ENCODE measurements around the gene CIAPIN1. TPM values are rescaled to one million over a fixed set of nuclear protein-coding genes. Genes with fewer than 3 reads are reported as not detected.
"Not testable (repeated sequence)": the region's sequence is repeated elsewhere in the genome, so short reads cannot be mapped to it uniquely, and the experiment has no call there.

CIAPIN1 gene
- polyA plus RNA-seq, 1 experiment: 55.3 TPM

DNA sequence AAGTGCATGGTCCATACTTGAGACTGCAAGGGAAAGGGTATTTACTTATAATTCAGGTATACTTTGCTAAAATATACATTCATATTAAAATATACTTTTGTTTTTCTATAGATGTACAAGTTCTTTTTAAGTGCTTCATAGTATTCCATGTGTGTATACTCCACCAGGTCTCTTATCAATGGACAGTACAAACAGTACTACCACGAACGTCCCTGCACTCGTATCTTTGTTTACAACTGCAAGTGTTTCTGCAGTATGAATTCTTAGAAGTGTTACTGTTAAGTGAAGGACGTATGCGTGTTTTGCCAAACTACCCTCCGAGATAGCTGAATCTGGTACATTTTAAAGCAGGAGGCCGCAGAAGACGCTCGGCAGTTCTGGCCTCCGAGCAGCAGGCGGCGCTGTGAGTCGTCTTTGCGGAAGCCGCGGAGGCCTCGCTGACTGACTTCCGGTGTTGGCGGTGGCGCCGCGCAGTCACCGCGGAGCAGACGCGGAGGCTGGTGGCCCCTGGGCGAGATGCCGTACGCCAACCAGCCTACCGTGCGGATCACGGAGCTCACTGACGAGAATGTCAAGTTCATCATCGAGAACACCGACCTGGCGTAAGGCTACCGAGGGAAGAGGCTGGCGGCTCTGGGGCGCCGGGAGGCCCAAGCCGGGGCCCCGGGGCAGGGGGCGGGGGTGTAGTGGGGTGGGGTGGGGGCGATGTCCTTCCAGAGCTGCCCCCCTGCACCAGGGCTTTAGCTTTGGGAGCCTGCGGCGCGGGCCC, 15.2 kb upstream of the CIAPIN1 start, which contains the start of gene POLR2C:
POLR2C (plus strand) TSS at position 471 of the 769 bp plus-strand sequence; CDS start at position 517, 46 bp downstream.
- ChIA-PET CTCF (interaction anchor here (0.8 to 2.9 kb wide), 17 partner anchors 9 to 161 kb away, joined by 3 to 24 read pairs (median 5); partner anchors contain the start of genes CIAPIN1 and COQ9), POLR2A (no interaction called here)
- DNase-seq (ENCODE audit: low read depth): no peak

DNA sequence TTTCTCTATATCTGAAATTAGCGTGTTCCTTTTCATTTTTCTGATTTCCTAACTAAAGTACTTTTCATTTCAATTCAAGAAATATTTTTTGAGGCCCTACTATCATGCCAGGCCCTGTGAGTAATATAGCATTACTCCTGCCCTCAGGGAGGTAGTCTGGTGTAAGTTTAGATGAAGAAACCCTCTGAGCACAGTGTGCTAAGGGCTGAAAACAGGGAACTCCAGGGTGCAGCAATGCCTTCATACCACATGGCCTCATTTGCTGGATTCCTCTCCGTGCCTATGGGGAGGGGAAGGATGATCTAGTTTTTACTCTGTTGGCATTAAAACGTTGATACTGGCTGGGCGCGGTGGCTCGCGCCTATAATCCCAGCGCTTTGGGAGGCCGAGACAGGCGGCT, 4.8 kb upstream of the CIAPIN1 start:
- Histone ChIP-seq H3K4me3 (ENCODE audit: low read depth, low read length) (no peak overlapping the region), H3K27me3 (ENCODE audit: control insufficient read depth, insufficient read depth, low read length) (no peaks in the 10 kb centered on the region), H3K36me3 (ENCODE audit: control insufficient read depth, insufficient read depth, low read length) (peaks cover 17% of the 10 kb centered on the region)
- CTCF ChIA-PET: no interaction called here
- TF ChIP-seq, protein P1, sequence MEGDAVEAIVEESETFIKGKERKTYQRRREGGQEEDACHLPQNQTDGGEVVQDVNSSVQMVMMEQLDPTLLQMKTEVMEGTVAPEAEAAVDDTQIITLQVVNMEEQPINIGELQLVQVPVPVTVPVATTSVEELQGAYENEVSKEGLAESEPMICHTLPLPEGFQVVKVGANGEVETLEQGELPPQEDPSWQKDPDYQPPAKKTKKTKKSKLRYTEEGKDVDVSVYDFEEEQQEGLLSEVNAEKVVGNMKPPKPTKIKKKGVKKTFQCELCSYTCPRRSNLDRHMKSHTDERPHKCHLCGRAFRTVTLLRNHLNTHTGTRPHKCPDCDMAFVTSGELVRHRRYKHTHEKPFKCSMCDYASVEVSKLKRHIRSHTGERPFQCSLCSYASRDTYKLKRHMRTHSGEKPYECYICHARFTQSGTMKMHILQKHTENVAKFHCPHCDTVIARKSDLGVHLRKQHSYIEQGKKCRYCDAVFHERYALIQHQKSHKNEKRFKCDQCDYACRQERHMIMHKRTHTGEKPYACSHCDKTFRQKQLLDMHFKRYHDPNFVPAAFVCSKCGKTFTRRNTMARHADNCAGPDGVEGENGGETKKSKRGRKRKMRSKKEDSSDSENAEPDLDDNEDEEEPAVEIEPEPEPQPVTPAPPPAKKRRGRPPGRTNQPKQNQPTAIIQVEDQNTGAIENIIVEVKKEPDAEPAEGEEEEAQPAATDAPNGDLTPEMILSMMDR (IDR thresholded peaks at IDR 0.05; ENCODE audit: insufficient read depth, low read depth, low read length): no peak
- DNase-seq (ENCODE audit: low read depth): no peak
- POLR2A ChIA-PET: no interaction called here

More for the DNA sequence above, 15.2 kb upstream of the CIAPIN1 start, which contains the start of gene POLR2C:
- peak within 1 kb of the TSS; percentile 93 for H3K4me3 ChIP-seq (ENCODE audit: low read depth, low read length)
- TF ChIP-seq, protein P1 (IDR thresholded peaks at IDR 0.05; ENCODE audit: insufficient read depth, low read depth, low read length): peak; percentile 99
- H3K27me3 ChIP-seq (ENCODE audit: control insufficient read depth, insufficient read depth, low read length): no peaks in the 10 kb centered on the region
- H3K36me3 ChIP-seq (ENCODE audit: control insufficient read depth, insufficient read depth, low read length): peaks cover 18% of the 10 kb centered on the region

DNA sequence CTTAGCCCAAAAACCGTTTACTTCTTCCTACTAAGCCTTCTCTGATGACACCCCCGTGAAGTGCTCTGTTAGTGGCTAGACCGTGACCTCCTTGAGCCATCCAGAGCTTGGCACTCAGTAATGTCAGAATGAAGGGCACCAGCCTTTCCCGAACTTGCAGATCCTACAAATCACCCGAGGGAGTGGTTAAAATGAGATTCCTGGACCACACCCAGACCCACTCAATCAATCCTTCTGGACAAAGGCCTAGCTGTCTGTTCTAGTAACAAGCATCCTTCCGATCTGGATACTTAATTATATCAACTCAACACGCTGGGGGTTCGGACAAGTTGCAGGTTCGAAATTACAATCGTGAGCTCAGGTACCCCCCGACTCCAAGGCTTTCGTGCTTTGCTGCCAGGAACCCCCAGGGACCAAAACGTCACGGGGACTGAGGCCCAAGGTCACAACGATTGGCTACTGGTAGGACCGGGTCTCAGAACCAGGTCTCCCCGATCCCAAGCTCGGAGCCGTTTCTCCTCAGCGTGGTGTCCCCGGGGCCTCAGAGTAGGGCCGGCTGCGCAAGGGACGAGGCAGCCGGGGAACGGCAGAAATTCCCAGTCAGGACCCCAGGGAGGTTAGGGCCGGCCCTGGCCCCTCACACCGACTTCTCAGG, 527 bp downstream of the CIAPIN1 start:
- Histone ChIP-seq H3K4me3 (ENCODE audit: low read depth, low read length) (peak overlapping the region; percentile 97), H3K36me3 (ENCODE audit: control insufficient read depth, insufficient read depth, low read length) (peaks cover 2% of the 10 kb centered on the region; the same call in 1 of the 2 replicates), H3K27me3 (ENCODE audit: control insufficient read depth, insufficient read depth, low read length) (no peaks in the 10 kb centered on the region)
- ChIA-PET POLR2A (interaction anchor here (0.6 to 0.7 kb wide), 3 partner anchors 202 to 704 kb away, joined by 3 to 4 read pairs (median 3); partner anchors contain the start of gene ARL2BP), CTCF (interaction anchor here (0.6 to 1.8 kb wide), 9 partner anchors 14 to 353 kb away, joined by 3 to 10 read pairs (median 6); partner anchors contain the start of gene POLR2C)
- TF ChIP-seq, protein P1 (IDR thresholded peaks at IDR 0.05; ENCODE audit: insufficient read depth, low read depth, low read length): no peak
- no peak for DNase-seq (ENCODE audit: low read depth)

- no peak for DNase-seq (ENCODE audit: low read depth)
- no peak overlapping the region for H3K4me3 ChIP-seq (ENCODE audit: low read depth, low read length)
- TF ChIP-seq, protein P1 (IDR thresholded peaks at IDR 0.05; ENCODE audit: insufficient read depth, low read depth, low read length): no peak
- CTCF ChIA-PET: interaction anchor here (0.7 to 1.5 kb wide), 2 partner anchors 9 to 73 kb away, joined by 3 read pairs; no protein-coding TSS in a partner anchor
- no peaks in the 10 kb centered on the region for H3K27me3 ChIP-seq (ENCODE audit: control insufficient read depth, insufficient read depth, low read length)
- POLR2A ChIA-PET: no interaction called here
- peaks cover 2% of the 10 kb centered on the region; the same call in 1 of the 2 replicates for H3K36me3 ChIP-seq (ENCODE audit: control insufficient read depth, insufficient read depth, low read length)
Measured at GRCh38 chr16:57445510-57445909, 1.7 kb downstream of the CIAPIN1 start.

DNA sequence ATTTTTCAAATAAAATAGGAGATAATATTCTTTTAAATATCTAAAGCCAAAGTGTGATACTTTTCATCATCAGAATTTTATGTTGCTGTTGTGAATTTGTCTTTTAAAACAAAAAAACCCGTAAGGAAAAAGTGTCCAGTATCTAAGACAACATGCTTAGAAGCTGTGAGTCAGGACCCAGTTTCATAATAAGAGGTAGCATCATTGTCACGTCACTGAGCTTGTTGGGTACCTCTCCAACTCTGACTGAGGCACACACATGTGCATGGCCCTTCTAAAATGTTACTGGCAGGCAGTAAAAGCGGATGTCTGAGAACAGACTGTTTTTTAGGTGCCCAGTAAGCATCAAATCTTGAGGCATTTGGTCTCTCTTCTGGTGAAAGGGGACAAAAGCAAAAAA, 2.5 kb downstream of the CIAPIN1 start:
- DNase-seq (ENCODE audit: low read depth): no peak
- Histone ChIP-seq H3K4me3 (ENCODE audit: low read depth, low read length) (no peak overlapping the region), H3K27me3 (ENCODE audit: control insufficient read depth, insufficient read depth, low read length) (no peaks in the 10 kb centered on the region), H3K36me3 (ENCODE audit: control insufficient read depth, insufficient read depth, low read length) (peaks cover 3% of the 10 kb centered on the region; the same call in 1 of the 2 replicates)
- CTCF ChIA-PET: interaction anchor here (0.9 to 1.1 kb wide), 3 partner anchors 12 to 27 kb away, joined by 3 to 6 read pairs (median 3); no protein-coding TSS in a partner anchor
- POLR2A ChIA-PET: interaction anchor here (0.6 kb wide), 1 partner anchor 140 kb away, joined by 3 read pairs; no protein-coding TSS in a partner anchor
- TF ChIP-seq, protein P1 (IDR thresholded peaks at IDR 0.05; ENCODE audit: insufficient read depth, low read depth, low read length): no peak

- CTCF ChIA-PET: interaction anchor here (2.5 kb wide), 1 partner anchor 22 kb away, joined by 12 read pairs; no protein-coding TSS in a partner anchor
- H3K4me3 ChIP-seq (ENCODE audit: low read depth, low read length); POLR2A ChIA-PET; DNase-seq (ENCODE audit: low read depth); H3K36me3 ChIP-seq (ENCODE audit: control insufficient read depth, insufficient read depth, low read length); H3K27me3 ChIP-seq (ENCODE audit: control insufficient read depth, insufficient read depth, low read length): not testable (repeated sequence)
Measured at GRCh38 chr16:57440551-57440950, 6.6 kb downstream of the CIAPIN1 start.

DNA sequence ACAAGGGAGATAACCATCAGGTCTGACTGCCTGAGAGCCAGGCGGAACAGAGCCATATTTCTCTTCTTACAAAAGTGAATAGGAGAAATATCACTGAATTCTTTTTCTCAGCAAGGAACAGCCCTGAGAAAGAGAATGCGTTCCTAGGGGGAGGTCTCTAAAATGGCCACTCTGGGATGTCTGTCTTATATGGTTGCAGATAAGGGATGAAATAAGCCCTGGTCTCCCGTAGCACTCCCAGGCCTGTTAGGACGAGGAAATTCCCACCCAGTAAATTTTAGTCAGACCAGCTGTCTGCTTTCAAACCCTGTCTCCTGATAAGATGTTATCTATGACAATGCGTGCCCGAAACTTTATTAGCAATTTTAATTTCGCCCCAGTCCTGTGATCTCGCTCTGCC, 7.2 kb downstream of the CIAPIN1 start:
- H3K27me3 ChIP-seq (ENCODE audit: control insufficient read depth, insufficient read depth, low read length); H3K4me3 ChIP-seq (ENCODE audit: low read depth, low read length); DNase-seq (ENCODE audit: low read depth); H3K36me3 ChIP-seq (ENCODE audit: control insufficient read depth, insufficient read depth, low read length); POLR2A ChIA-PET: not testable (repeated sequence)
- CTCF ChIA-PET: interaction anchor here (1.0 kb wide), 1 partner anchor 22 kb away, joined by 5 read pairs; no protein-coding TSS in a partner anchor
